GM12873 (cell line): ENCODE results near the gene SHISA7.

Experiments
- TF ChIP-seq, protein P1 (sequence below): IDR thresholded peaks from 2 replicates; pipeline ENCODE4 v1.5.1; 2012; ENCODE audit warnings: low read depth, mild to moderate bottlenecking, moderate library complexity, low read length, control low read depth; ENCODE audit not compliant: insufficient read depth; ENCODE audit errors: missing control alignments

Gene SHISA7

DNA sequence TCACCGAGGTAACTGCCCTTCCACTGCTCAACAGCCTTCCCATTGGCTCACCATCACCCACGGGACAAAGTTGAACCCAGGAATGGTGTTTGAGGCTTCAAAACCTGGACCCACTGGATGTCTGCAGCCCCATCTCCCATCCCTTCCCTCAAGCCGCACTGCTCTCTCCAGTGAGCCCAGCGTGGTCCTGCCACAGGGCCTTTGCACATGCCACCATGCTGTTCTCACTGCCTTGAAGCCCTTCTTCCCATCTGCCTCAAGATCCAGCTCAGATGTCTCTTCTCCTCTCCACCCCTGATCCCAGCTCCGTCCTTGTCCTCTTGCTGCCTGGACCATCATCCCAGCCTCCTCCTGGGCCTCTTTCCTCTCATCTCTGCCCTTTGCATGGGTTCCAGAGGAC lies 4.0 kb downstream of the SHISA7 start:
- TF ChIP-seq, protein P1, sequence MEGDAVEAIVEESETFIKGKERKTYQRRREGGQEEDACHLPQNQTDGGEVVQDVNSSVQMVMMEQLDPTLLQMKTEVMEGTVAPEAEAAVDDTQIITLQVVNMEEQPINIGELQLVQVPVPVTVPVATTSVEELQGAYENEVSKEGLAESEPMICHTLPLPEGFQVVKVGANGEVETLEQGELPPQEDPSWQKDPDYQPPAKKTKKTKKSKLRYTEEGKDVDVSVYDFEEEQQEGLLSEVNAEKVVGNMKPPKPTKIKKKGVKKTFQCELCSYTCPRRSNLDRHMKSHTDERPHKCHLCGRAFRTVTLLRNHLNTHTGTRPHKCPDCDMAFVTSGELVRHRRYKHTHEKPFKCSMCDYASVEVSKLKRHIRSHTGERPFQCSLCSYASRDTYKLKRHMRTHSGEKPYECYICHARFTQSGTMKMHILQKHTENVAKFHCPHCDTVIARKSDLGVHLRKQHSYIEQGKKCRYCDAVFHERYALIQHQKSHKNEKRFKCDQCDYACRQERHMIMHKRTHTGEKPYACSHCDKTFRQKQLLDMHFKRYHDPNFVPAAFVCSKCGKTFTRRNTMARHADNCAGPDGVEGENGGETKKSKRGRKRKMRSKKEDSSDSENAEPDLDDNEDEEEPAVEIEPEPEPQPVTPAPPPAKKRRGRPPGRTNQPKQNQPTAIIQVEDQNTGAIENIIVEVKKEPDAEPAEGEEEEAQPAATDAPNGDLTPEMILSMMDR, result no peak

DNA sequence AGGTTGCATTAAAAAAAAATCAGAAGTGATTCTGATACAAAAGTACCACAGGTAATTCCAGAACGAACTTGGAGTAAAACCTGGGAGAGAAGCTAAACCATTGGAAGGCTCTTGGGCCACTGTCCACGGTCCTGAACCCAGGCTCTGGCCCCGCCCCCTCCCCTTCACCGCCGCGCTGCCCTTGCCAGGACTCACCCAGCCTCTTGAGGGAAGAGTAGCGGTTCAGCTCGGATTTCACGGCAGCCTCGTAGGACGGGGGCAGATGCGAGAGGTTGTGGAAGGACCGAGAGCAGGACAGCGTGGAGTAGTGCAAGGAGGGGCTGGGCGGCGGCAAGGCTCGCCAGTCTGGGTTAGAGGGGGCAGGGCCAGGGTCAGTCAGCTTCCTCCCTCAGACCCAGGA lies 5.7 kb downstream of the SHISA7 start:
- TF ChIP-seq, protein P1, result no peak

DNA sequence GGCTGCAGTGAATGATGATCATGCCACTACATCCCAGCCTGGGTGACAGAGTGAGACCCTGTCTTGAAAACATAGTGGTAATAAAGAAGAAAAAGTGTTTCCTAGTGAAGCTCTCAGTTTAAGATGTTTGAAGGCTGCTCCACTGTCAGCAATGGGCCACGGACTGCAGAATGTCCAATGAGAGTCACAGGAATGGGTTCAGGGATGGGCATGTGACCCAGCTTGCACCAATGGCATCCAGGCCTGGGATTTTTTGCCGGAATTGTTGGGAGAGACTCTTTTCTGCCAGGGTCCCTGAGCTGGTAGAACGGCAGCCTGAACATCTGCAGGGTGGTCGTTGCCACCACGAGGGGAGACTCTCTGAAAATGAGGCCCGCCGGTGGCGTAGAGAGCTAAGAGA lies 6.3 kb downstream of the SHISA7 start:
- TF ChIP-seq, protein P1, result no peak

DNA sequence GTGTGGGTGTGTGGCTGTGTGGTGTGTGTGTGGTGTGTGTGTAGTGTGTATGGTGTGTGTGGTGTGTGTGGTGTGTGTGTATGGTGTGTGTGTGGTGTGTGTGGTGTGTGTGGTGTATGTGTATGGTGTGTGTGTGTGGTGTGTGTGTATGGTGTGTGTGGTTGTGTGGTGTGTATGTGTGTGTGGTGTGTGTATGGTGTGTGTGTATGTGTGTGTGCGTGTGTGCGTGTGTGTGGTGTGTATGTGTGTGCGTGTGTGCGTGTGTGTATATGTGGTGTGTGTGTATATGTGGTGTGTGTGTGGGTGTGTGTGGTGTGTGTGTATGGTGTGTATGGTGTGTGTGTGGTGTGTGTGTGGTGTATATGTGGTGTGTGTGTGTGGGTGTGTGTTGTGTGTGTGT lies 8.1 kb downstream of the SHISA7 start:
- TF ChIP-seq, protein P1, result no peak

DNA sequence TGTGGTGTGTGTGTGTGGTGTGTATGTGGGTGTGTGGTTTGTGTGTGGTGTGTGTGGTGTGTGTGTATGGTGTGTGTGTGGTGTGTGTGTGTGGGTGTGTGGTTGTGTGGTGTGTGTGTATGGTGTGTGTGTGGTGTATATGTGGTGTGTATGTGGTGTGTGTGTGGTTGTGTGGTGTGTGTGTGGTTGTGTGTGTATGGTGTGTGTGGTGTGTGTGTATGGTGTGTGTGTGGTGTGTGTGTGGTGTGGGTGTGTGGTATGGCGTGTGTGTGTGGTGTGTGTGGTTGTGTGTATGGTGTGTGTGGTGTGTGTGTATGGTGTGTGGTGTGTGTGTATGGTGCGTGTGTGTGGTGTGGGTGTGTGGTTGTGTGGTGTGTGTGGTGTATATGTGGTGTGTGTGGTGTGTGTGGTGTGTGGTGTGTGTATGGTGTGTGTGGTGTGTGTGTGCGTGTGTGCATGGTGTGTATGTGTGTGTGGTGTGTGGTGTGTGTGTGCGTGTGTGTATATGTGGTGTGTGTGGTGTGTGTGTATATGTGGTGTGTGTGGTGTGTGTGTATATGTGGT lies 8.7 kb downstream of the SHISA7 start:
- TF ChIP-seq, protein P1, result no peak

DNA sequence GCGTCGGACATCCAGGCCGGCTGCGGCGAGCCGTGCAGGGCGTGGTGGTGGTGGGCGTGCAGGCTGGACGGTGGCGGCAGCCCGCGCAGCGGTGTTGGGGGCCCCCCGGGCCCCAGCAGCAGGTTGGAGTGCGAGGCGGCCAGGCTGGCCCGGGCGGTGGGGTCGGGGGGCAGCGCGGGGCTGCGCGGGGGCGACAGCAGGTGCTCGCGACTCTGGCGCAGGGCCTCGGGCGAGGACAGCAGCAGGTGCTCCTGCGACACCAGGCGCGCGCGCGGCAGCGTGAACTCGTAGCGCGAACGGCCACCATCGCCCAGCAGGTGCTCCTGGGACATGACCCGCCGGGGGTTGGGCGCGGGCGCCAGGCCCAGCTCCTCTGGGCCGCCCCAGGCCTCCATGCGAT lies 9.8 kb downstream of the SHISA7 start:
- TF ChIP-seq, protein P1, result no peak

DNA sequence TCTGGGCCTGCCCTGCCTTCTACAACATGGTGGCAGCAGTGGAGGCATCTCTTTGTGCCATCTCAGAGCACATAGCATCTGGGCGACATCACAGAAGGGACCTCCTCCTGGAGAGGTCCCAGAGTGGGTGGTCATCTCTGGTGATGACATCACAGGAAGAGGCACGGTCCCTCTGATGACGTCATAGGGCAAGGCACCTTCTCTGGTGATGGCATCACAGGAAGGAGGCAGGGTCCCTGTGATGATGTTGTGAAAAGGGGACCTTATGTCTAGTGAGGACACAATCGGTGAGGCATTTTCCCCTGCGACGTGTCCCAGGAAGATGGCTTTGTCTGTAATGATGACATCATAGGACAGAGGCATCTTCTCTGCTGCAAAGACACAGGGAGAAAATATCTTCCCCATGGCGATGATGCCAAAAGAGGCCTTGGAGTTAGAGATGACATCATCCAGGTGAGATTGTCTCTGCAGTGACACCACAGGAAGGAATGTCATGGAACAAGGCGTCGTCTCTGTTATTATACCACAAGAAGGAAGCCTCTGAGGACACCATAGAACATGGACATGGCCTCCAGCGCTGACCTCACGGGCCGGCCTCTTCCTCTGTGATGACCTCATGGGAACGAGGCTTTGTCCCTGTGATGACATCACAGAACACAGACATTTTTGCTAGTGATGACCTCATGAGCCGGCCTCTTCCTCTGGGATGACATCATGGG lies 10.7 kb downstream of the SHISA7 start:
- TF ChIP-seq, protein P1, result no peak
